Measurements from ENCODE around the gene CAGE1.

Gene CAGE1

GRCh38 chr6:7292596-7293255 is 96.8 kb downstream of the CAGE1 start:
- H3K9me3 Mint-ChIP-seq, result no peaks in the 10 kb centered on the region
- no peak overlapping the region for H3K27ac Mint-ChIP-seq
- H3K36me3 Mint-ChIP-seq (ENCODE audit: low read depth), result peaks cover 36% of the 10 kb centered on the region
- H3K27me3 Mint-ChIP-seq, result no peaks in the 10 kb centered on the region
- H3K4me1 Mint-ChIP-seq, result peaks cover 7% of the 10 kb centered on the region
- H3K4me3 Mint-ChIP-seq, result no peak overlapping the region
- ATAC-seq, result no peak
- no peak for DNase-seq

- no peak for DNase-seq
- Mint-ChIP-seq H3K4me1 (peaks cover 2% of the 10 kb centered on the region), H3K36me3 (ENCODE audit: low read depth) (peaks cover 42% of the 10 kb centered on the region), H3K27me3 (no peaks in the 10 kb centered on the region), H3K27ac (no peak overlapping the region), H3K9me3 (no peaks in the 10 kb centered on the region), H3K4me3 (no peak overlapping the region)
- ATAC-seq, result no peak
Measured at GRCh38 chr6:7290079-7290478, 99.5 kb downstream of the CAGE1 start.

GRCh38 chr6:7285416-7285815 is 104.1 kb downstream of the CAGE1 start:
- no peak overlapping the region for H3K4me3 Mint-ChIP-seq
- peaks cover 29% of the 10 kb centered on the region for H3K36me3 Mint-ChIP-seq (ENCODE audit: low read depth)
- peaks cover 13% of the 10 kb centered on the region for H3K4me1 Mint-ChIP-seq
- no peak overlapping the region for H3K27ac Mint-ChIP-seq
- H3K27me3 Mint-ChIP-seq, result no peaks in the 10 kb centered on the region
- no peaks in the 10 kb centered on the region for H3K9me3 Mint-ChIP-seq
- no peak for ATAC-seq
- DNase-seq, result no peak

- Mint-ChIP-seq H3K4me1 (peaks cover 13% of the 10 kb centered on the region), H3K27ac (no peak overlapping the region), H3K9me3 (no peaks in the 10 kb centered on the region), H3K27me3 (no peaks in the 10 kb centered on the region), H3K4me3 (no peak overlapping the region), H3K36me3 (ENCODE audit: low read depth) (peaks cover 18% of the 10 kb centered on the region)
- no peak for ATAC-seq
- DNase-seq, result no peak
Measured at GRCh38 chr6:7283676-7284075, 105.9 kb downstream of the CAGE1 start.

GRCh38 chr6:7282097-7282906 is 107.2 kb downstream of the CAGE1 start:
- no peaks in the 10 kb centered on the region for H3K27me3 Mint-ChIP-seq
- no peaks in the 10 kb centered on the region for H3K9me3 Mint-ChIP-seq
- DNase-seq, result no peak
- peaks cover 12% of the 10 kb centered on the region for H3K36me3 Mint-ChIP-seq (ENCODE audit: low read depth)
- H3K4me1 Mint-ChIP-seq, result peaks cover 18% of the 10 kb centered on the region
- H3K4me3 Mint-ChIP-seq, result no peak overlapping the region
- ATAC-seq, result peak; percentile 47
- peak overlapping the region; percentile 56 for H3K27ac Mint-ChIP-seq

Measured in activated naive CD8-positive, alpha-beta T cell treated with anti-CD3 and anti-CD28 coated beads, Interleukin-2, amount 50 U/mL, for 24 hours (primary cell).